Measurements from ENCODE around the gene RAB5A.

- TF ChIP-seq CTCF (IDR thresholded peaks at IDR 0.05; ENCODE audit: insufficient read depth, low read depth, low read length): no peak
- TF ChIP-seq EZH2 (IDR thresholded peaks at IDR 0.05; ENCODE audit: insufficient read depth, low read length): no peak
These were observed 20.9 kb downstream of the RAB5A start for GRCh38 chr3:19967812-19968211.
